IPS-15b (cell line): ENCODE measurements around the gene BANF2.
"Not testable (repeated sequence)": the region's sequence is repeated elsewhere in the genome, so short reads cannot be mapped to it uniquely, and the experiment has no call there.

Source experiments
- H3K27me3 ChIP-seq: one replicate; pipeline ENCODE4 v1.6.1; 2013; ENCODE audit warnings: low read length; ENCODE audit not compliant: control insufficient read depth, insufficient read depth
- H3K36me3 ChIP-seq: one replicate; pipeline ENCODE4 v1.6.1; 2013; ENCODE audit warnings: low read length; ENCODE audit not compliant: control insufficient read depth, insufficient read depth
- H3K4me1 ChIP-seq: one replicate; pipeline ENCODE4 v1.6.1; 2013; ENCODE audit warnings: mild to moderate bottlenecking, low read length; ENCODE audit not compliant: control insufficient read depth, insufficient read depth
- H3K4me3 ChIP-seq: one replicate; pipeline ENCODE4 v1.5.1; 2013; ENCODE audit warnings: low read depth, low read length
- H3K9ac ChIP-seq: one replicate; pipeline ENCODE4 v1.6.1; 2013; ENCODE audit warnings: low read depth, mild to moderate bottlenecking, low read length
- H3K9me3 ChIP-seq: one replicate; pipeline ENCODE4 v1.6.1; 2013; ENCODE audit warnings: mild to moderate bottlenecking, low read length; ENCODE audit not compliant: control insufficient read depth, insufficient read depth

BANF2 gene

GRCh38 chr20:17762873-17763557 lies 63.2 kb downstream of the BANF2 start:
- Histone ChIP-seq H3K36me3 (no peaks in the 10 kb centered on the region), H3K4me1 (peaks cover 5% of the 10 kb centered on the region), H3K27me3 (no peaks in the 10 kb centered on the region), H3K9ac (no peak overlapping the region), H3K9me3 (no peaks in the 10 kb centered on the region), H3K4me3 (no peak overlapping the region)

- Histone ChIP-seq H3K4me1 (peaks cover 5% of the 10 kb centered on the region), H3K9me3 (no peaks in the 10 kb centered on the region)
These were observed 65.3 kb downstream of the BANF2 start for GRCh38 chr20:17765017-17765416.

DNA sequence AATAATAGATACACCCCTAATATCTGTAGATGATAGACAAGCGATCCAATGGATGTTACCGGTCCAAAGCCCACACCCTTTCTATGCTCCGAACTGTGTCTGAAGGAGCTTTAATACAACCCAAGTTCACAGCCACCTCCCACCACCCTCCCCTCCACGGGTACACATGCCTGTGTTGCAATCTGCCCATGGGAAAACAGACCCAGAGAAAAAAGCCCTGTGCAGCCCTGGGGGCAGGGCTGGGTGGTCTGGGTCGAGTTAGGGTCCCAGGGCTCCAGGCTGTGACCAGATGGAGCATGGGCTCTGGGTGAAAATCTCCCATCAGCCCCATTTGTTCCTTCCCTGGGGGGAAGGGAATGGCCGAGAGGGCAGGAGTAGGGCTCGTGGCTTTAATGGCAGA lies 65.8 kb downstream of the BANF2 start:
- Histone ChIP-seq H3K4me1 (peaks cover 5% of the 10 kb centered on the region), H3K4me3 (no peak overlapping the region), H3K9ac (no peak overlapping the region), H3K9me3 (no peaks in the 10 kb centered on the region), H3K27me3 (no peaks in the 10 kb centered on the region), H3K36me3 (no peaks in the 10 kb centered on the region)

More at GRCh38 chr20:17765017-17765416, 65.3 kb downstream of the BANF2 start:
- H3K9ac ChIP-seq: no peak overlapping the region
- H3K4me3 ChIP-seq: no peak overlapping the region
- no peaks in the 10 kb centered on the region for H3K27me3 ChIP-seq
- H3K36me3 ChIP-seq: no peaks in the 10 kb centered on the region

GRCh38 chr20:17766226-17766625 lies 66.5 kb downstream of the BANF2 start:
- Histone ChIP-seq H3K36me3 (no peaks in the 10 kb centered on the region), H3K9me3 (no peaks in the 10 kb centered on the region), H3K4me1 (peaks cover 5% of the 10 kb centered on the region), H3K9ac (no peak overlapping the region), H3K4me3 (no peak overlapping the region), H3K27me3 (no peaks in the 10 kb centered on the region)

DNA sequence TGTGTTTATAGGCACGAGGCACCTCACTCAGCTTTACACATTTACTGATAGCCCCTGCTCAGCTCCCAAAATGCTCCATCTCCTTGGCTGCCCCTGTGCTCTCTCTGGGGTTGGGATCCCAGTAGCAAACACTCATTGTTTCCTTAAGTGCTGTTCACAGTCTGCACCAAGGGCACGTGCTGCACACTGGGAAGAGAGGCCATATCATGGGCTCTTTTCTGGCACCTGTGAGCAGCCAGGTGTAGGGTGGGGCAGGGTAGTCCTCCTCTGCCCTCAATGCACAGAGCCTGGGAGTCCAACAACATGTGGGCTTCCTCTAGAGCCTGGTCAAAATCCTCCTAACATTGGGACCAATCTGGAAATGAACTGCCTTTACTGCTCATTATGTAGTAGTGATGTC lies 67.9 kb downstream of the BANF2 start:
- Histone ChIP-seq H3K4me1 (peaks cover 5% of the 10 kb centered on the region), H3K27me3 (no peaks in the 10 kb centered on the region), H3K4me3 (no peak overlapping the region), H3K36me3 (no peaks in the 10 kb centered on the region), H3K9me3 (no peaks in the 10 kb centered on the region), H3K9ac (no peak overlapping the region)

DNA sequence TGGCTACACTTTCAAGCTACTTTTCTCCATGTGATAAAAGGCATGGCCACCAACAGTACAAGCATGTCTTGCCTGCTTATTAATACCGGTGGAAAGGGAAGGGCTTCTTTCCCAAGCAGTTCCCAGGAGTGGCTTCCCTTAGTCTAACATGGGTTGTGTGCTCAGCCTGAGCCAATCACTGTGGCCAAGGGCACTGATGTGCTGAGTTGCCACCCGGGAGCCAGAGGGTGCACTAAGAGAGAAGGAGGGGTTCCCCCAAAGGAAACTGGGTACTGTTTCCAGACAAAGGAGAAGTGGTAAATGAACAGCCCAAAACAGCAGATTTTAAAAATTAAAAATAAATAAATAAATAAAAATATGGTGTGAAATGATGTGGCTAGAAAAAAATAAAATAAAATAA lies 68.5 kb downstream of the BANF2 start:
- Histone ChIP-seq H3K9ac (no peak overlapping the region), H3K9me3 (no peaks in the 10 kb centered on the region), H3K36me3 (no peaks in the 10 kb centered on the region), H3K4me1 (no peaks in the 10 kb centered on the region), H3K4me3 (no peak overlapping the region), H3K27me3 (no peaks in the 10 kb centered on the region)

- not testable (repeated sequence) for H3K36me3 ChIP-seq, H3K27me3 ChIP-seq, H3K9me3 ChIP-seq, H3K4me1 ChIP-seq, H3K4me3 ChIP-seq, H3K9ac ChIP-seq
These were observed 70.0 kb downstream of the BANF2 start for GRCh38 chr20:17769716-17770115.

GRCh38 chr20:17771206-17772004 lies 71.6 kb downstream of the BANF2 start:
- no peaks in the 10 kb centered on the region for H3K9me3 ChIP-seq
- no peaks in the 10 kb centered on the region for H3K4me1 ChIP-seq
- H3K9ac ChIP-seq: no peak overlapping the region
- H3K4me3 ChIP-seq: no peak overlapping the region
- H3K27me3 ChIP-seq: no peaks in the 10 kb centered on the region
- no peaks in the 10 kb centered on the region for H3K36me3 ChIP-seq

DNA sequence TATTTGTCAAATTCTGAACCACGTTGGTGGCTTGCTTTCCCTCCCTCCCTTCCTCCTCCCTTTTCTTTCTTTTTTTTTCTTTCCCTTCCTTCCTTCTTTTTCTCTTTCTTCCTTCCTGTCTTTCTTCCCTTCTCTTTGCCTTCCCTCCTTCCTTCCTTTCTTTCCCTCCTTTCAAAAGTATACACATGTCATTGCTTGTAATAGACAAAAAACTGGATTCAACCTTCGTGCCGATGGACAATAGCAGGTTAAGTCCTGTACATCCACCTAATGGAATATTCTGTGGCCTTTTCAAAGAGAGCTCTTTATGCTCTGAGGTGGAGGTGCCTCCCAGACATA lies 72.2 kb downstream of the BANF2 start:
- H3K9me3 ChIP-seq: no peaks in the 10 kb centered on the region
- no peak overlapping the region for H3K9ac ChIP-seq
- no peaks in the 10 kb centered on the region for H3K36me3 ChIP-seq
- H3K4me1 ChIP-seq: no peaks in the 10 kb centered on the region
- no peak overlapping the region for H3K4me3 ChIP-seq
- no peaks in the 10 kb centered on the region for H3K27me3 ChIP-seq

- Histone ChIP-seq H3K4me3 (no peak overlapping the region), H3K9ac (no peak overlapping the region), H3K27me3 (no peaks in the 10 kb centered on the region), H3K9me3 (peaks cover 2% of the 10 kb centered on the region), H3K4me1 (no peaks in the 10 kb centered on the region), H3K36me3 (peaks cover 2% of the 10 kb centered on the region)
These were observed 73.9 kb downstream of the BANF2 start for GRCh38 chr20:17773619-17774018.

GRCh38 chr20:17775600-17775999 lies 75.8 kb downstream of the BANF2 start:
- H3K36me3 ChIP-seq: peaks cover 2% of the 10 kb centered on the region
- no peak overlapping the region for H3K9ac ChIP-seq
- H3K27me3 ChIP-seq: no peaks in the 10 kb centered on the region
- H3K4me3 ChIP-seq: no peak overlapping the region
- no peaks in the 10 kb centered on the region for H3K4me1 ChIP-seq
- H3K9me3 ChIP-seq: peaks cover 2% of the 10 kb centered on the region

GRCh38 chr20:17776551-17776950 lies 76.8 kb downstream of the BANF2 start:
- Histone ChIP-seq H3K27me3 (no peaks in the 10 kb centered on the region), H3K9me3 (peaks cover 2% of the 10 kb centered on the region), H3K4me3 (no peak overlapping the region), H3K4me1 (no peaks in the 10 kb centered on the region), H3K9ac (no peak overlapping the region), H3K36me3 (peaks cover 2% of the 10 kb centered on the region)
